ENCODE results near the gene TMEM183A.
"Not testable (repeated sequence)": the region's sequence is repeated elsewhere in the genome, so short reads cannot be mapped to it uniquely, and the experiment has no call there.

TMEM183A gene

DNA sequence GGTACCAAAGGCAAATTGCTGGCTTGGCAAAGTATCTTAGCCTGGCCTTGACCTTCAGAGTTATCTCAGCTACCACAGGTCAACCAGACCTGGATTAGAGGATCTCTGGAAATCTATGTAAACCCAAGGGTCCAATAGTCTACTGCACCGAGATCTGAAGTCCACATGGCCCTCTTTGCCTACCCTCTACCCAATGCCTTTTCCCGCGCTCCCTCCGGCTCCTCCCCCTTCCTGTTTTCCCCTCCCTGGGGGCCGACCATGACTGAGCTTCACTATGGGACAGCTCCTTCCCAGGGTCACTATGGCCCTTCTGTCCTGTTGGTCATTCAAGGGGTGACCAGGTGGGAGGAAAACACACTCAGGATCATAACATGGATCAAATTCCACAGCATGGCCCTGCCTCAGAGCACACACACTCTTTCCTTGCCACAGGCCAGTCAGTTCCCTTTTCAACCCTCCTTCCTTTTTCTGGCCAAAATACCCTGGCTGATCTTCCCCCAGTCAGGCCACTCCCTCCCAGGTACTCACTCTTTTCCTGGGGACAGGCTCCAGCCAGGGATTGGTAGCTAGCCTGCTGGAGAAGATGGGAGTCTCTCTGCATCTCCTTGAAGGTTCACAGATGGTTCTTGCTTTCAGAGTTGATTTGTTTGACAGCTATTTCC lies 19.1 kb upstream of the TMEM183A start:
- no peak for DNase-seq

DNA sequence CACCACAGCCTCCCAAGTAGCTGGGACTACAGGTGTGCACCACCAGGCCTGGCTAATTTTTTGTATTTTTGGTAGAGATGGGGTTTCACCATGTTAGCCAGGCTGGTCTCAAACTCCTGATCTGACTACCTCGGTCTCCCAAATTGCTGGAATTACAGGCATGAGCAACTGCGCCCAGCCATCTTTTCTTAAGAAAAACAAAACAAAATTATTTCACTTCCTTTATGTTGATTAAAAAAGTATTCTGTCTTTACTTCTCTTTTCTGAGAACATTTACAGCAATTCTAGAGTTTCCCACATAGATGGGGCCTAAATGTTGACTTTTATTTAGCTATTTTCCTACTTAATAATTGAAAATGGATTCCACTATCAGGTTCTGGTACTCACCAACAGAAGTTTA lies 17.3 kb upstream of the TMEM183A start:
- no peak for DNase-seq

DNA sequence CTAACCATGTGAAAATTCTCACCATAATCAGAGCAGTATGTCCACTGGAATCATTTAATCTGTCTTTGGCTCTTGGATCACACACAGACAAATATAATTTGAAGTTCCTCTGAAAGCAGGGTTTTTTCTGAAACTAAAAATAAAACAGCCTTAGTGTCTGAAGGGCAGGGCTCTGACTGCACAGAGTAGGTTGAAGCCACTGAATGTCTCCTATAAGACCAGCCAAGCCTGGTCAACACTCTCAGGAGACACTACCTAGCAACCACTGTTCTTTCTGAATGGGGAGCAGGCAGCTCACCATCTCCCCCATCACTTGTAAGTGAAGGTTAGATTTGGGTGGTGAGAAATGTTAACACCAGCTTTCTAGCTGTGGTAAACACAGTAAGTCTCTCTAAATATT lies 16.1 kb upstream of the TMEM183A start:
- DNase-seq, result no peak

DNA sequence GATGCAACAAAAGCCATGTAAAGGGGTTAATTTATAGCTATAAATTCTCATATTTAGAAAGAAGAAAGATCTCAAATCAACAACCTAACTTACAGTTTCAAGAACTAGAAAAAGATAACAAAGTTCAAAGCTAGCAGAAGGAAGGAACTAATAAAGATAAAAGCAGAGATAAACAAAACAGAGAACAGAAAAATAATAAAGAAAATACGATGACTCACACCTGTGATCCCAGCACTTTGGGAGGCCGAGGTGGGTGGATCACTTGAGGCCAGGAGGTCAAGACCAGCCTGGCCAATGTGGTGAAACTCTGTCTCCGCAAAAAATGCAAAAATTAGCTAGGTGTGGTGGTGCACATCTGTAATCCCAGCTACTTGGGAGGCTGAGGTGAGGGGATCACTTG lies 12.4 kb upstream of the TMEM183A start:
- DNase-seq, result no peak

DNA sequence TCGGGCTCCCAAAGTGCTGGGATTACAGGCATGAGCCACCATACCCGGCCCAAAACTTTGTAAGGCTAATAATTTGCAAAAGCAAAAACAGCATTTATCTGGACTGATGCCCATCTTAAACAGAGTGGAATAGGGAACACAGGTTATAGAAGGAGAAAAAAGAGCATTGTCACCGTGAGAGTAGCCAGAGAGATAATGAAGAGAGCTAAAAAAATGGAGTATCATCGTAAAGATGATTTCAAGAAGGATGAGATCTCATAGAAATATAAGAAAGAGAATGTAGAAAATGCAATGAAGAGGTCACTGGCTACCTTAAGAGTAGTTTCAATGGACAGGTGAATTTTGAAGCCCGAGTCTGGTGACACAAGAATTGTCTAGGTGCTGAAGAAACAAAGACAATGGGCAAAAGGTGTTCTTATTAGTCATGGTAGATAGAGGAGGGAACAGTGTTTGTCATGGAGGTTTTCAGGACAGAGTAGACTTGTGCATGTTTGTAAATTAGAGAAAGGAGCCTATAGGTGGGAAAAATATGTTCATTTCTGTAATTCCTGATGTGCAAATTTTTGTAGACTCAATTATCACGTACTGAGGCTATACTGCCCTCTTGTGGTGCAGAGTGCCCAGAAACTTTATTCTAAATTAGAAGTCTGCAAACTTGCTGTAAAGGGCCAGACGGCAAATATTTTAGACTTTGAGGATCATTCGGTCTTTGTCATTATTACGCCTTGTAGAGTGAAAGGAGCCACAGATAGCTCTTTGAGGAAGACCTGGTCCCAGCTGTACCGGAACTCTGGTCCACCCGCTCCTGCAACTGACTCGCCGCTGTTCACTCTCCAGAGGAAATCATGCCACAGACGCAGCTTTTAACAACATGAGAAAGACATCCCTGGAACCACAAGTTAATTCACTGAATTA lies 8.1 kb upstream of the TMEM183A start:
- DNase-seq, result peak; percentile 43

DNA sequence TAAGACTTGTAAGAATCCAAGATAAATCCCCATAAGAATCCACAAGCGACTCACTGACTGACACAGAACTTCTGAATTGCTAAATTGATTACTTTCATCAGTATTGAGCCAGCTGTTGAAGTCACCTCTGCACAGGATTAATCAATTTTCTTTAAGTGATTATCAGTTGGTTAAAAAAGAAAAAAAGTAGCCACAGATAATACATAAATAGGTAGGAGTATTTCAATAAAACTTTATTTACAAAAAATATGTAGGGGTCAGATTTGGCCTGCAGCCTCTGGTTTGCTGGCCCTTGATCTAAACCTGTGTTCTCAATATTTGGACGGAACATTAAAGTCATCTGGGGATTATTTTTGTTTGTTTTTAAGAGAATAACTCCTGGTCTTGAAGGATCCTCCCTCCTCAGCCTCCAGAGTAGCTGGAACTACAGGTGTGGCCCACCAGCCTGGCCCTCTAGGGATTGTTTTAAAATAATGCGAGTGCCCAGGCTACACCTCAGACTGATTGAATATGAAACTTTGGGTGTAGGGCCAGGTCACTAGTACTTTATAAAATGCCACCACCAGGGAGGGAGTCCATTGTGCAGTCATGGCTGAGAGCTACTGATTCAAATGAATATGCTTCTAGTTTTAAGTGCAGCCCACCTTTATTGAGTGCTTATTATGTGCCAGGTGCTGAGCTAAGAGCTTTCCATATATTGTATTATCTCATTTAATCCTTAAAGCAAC lies 6.8 kb upstream of the TMEM183A start:
- DNase-seq, result no peak

DNA sequence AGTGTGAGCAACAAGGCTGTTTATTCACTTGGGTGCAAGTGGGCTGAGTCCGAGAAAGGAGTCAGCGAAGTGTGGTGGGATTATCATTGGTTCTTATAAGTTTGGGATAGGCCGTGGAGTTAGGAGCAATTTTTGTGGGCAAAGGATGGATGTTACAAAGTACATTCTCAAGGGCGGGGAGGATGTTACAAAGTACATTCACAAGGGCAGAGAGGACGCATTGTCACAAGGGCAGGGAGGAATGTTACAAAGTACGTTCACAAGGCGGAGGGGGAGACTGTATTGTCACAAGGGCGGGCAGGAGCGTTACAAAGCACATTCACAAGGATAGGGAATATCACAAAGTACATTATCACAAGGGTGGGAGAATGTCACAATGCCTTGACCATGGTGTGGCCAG lies 5.2 kb upstream of the TMEM183A start:
- DNase-seq, result no peak

DNA sequence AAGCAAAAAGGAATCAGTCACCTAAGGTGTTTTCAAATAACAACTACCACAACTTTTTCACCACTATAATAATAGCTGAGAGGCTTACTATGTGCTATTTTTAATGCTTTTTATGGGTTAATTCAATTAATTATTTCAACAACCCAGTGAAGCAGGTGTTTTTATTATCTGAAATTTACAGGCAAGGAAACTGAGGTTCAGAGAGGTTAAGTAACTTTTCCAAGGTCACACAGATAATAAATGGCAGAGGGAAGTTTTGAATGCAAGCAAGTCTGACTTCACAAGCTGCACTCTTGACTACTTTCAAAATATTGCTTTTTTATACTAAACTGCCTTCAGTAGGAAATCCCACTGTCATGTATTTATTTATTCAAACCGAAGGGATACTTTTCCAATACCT lies 4.2 kb upstream of the TMEM183A start:
- DNase-seq, result no peak

DNA sequence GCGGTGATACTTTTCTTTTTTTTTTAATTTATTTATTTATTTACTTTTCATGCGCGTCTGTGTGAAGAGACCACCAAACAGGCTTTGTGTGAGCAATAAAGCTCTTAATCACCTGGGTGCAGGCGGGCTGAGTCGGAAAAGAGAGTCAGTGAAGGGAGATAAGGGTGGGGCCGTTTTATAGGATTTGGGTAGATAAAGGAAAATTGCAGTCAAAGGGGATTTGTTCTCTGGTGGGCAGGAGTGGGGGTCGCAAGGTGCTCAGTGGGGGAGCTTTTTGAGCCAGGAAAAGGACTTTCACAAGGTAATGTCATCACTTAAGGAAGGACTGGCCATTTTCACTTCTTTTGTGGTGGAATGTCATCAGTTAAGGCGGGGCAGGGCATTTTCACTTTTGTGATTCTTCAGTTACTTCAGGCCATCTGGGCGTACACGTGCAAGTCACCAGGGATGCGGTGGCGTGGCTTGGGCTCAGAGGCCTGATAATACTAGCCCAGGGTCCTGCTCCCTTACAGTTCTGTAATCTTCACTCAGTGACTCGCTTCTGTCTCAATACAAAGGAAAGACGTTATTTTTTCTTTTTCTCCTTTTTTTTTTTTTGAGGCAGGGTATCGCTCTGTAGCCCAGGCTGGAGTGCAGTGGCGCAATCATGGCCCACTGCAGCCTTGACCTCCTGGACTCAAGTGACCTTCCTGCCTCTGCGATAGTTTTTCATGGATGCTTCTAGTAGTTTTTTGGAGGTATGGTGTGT lies 1.6 kb upstream of the TMEM183A start:
- not testable (repeated sequence) for DNase-seq

DNA sequence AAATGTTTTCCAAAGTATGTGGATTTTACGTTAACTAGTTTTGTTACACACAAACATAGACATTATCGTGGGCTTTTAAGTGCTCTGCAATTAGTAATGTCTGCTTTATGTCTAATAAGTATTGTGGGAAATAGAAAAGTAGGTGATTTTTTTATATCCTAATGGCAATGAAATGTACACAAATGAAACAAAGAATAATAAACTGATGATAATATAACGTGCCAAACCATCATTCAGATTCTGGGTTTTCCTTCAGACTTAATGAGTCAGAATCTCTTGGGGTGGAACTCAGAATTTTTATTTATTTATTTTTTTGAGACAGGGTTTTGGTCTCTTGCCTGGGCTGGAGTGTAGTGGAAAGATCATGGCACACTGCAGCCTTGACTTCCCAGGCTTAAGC lies 2.0 kb downstream of the TMEM183A start:
- no peak for DNase-seq

DNA sequence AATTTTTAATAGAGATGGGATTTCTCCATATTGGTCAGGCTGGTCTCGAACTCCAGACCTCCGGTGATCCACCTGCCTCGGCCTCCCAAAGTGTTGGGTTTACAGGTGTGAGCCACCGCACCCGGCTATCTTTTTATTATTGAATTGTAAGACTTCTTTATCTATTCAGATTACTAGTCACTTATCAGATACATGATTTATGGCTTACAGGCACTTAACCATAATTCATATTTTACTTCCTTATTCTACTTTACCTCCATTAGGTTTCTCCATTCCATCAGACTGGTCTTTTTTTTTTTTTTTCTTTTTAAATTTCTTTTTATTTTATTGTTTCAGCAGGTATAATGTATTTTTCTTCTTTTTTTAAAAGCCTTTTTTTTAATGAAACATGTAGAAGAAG lies 4.4 kb downstream of the TMEM183A start:
- no peak for DNase-seq

DNA sequence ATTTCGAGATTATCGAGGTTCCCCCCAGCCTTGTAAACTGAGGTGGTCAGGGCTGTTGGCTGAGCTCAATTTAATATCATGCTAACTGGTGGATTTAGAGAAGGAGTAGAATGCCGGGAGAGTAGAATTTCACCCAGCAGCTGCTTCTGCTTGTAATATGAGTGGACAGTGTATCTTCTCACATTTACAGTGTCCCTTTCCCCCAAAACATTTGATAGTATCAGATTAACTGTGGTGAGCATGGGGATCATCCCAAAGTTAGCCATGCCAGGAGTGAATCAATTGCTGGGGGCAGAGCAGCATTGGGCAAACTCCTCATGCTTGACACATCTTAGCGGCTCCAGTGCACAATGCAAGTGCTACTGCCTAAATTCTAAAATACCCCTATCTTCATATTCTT lies 9.9 kb downstream of the TMEM183A start:
- no peak for DNase-seq

DNA sequence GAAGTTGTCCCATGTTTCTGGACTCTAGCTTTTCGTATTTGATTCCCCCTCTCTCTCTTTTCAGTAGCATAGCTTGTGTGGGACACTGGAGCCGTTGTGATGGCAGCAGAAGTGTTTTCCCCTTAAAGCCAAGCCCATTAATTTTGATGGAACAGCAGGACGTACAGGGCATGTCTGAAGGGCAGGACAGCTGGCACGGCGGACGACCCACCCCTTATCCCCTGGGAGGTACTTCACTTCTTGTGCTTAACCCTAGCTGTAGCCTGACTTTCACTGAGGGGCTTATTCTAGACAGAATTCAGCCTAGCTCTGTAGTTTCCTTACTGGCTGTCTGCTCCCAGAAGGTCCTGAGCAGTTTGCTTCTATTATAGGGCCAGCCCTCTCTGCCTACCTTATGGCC lies 10.5 kb downstream of the TMEM183A start:
- no peak for DNase-seq

DNA sequence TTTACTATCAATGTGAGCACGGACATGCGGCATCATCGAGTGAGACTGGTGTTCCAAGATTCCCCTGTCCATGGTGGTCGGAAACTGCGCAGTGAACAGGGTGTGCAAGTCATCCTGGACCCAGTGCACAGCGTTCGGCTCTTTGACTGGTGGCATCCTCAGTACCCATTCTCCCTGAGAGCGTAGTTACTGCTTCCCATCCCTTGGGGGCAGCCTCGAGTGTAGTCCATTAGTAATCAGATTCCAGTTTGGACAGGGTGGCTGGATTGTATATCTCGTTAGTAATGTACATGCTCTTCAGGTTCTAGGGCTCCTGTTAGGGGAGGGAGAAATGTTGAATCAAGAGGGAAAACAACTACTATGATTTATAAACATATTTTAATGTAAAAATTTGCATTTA lies 15.7 kb downstream of the TMEM183A start:
- not testable (repeated sequence) for DNase-seq

DNA sequence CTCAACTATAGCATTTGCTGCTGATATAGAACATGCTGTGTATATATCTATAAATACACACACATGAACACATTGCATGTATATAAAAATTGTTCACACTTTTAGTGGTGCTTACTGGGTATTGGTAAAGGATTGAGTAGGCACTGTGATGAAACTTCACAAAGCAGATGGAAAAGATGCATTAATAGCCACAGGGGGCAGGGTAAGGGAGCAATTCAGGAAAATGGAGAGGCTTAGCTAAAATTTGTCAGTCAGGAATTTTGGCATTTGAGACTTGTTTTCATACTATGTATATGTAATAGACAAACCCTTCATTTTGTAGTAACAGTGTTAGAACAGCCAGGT lies 18.5 kb downstream of the TMEM183A start:
- DNase-seq, result no peak

DNA sequence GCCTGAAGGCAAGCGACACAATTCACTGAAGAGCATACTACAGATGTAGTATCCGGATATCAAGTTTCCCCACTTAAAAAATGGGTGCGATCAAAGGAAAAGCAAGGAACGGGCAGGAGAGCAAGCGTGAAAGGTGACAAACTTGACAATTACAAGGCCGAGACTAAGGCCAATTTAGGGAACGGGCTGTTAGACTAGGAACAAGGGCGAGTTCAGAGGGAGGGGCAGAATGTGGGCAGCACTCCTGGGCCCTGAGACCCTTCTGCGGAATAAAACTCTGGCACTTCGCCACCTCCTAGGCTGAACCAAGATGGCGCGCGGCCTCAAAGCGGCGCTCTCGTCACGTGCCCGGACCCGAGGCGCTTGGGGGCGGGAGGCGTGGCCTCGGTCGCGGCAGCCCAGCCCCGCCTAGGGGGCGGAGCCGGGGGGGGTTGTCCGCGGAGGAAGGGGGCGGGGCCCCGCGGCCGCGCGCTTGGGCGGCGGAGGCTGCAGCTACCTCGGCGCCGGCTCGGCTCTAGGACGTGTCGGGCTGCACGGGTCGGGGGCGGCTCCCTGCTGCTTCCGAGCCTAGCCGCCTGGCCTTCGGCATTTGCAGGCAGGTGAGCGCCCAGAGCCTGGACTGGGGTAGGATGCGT lies 19.0 kb downstream of the TMEM183A start, which contains the start of gene PPFIA4:
Gene PPFIA4, plus strand, starts transcription at position 461 of the 635 bp plus-strand sequence. CDS start 12,518 bp downstream, outside the sequence.
- peak; percentile 91 for DNase-seq

DNA sequence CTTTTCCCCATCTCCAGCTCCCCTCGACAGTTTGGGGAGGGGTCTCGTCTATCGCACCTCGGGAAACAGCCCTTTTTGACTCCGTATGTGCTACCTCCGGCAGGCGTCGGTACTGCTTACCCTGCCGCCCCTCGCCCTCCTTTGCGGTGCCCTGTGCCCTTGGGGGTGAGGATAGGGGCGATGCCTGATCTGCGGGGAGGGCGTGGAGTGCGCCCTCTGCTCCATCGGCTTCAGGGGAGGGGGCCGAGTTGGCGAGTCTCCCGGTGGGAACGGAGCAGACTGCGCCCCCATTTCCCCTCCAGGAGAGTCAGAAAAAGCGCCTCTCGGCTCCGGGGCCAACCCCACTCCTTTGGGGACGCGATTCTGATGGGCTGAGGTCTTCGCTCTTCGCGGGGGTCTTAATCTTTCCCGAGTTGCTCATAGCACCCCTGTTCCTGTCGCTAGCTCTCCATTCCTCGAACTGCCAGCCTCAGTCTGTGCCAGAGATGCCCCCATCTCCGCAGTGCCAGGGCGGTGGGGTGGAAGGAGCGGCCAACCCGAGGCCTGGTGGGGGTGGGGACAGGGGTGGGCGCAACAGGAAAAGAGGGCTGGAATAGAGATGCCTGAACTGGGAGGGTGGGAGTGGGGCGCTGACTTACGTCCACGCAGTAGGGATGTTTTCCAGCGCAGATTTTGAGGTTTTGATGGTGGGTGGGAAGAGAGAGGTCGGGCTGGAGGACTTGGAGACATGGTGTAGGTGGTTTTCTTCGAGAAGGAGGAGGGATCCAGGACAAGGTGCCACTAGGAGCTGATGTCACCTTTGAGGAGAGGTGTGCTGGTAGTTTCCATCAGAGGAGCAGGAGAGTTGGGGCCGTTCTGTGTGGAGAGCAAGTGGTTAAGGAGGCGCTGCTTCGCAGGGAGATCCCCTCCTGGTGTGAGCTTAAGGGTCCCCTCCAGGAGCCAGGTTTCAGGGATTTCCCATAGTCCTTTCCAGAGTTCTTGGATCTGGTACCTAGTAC lies 19.8 kb downstream of the TMEM183A start:
- no peak for DNase-seq

DNA sequence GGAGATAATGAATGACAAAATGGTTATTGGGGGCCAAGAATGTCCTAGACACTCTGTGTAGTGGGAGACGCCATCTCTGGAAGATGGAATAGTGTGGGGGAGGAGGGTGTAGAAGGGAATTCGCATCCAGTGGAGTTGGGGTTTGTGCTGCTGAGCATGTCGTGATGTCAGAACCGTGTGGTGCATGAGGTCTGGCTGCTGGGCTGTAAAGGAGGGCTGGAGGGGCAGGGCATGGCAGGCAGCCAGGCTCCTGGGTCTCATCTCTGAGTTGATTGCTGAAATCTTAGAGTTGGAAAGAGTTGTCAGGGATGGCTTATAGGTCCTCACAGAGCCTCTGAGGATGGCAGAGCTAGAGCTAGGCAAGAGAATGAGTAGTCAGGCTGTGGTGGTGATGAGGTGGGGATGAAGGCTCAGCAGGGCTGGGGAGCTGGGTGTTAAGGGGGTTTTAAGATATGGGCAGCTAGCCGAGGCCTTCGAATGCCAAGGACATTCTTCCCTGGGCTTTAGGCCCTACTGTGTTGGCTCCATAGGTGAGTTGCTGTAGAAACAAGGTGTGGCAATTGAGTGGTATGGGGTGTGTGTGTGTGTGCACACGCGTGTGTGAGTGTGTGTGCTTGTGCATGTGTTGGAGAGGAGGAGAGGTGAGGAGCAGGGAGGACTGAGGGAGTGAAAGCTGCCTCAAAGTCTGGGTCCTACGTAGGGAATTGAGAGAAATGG lies 21.1 kb downstream of the TMEM183A start:
- DNase-seq, result no peak

DNA sequence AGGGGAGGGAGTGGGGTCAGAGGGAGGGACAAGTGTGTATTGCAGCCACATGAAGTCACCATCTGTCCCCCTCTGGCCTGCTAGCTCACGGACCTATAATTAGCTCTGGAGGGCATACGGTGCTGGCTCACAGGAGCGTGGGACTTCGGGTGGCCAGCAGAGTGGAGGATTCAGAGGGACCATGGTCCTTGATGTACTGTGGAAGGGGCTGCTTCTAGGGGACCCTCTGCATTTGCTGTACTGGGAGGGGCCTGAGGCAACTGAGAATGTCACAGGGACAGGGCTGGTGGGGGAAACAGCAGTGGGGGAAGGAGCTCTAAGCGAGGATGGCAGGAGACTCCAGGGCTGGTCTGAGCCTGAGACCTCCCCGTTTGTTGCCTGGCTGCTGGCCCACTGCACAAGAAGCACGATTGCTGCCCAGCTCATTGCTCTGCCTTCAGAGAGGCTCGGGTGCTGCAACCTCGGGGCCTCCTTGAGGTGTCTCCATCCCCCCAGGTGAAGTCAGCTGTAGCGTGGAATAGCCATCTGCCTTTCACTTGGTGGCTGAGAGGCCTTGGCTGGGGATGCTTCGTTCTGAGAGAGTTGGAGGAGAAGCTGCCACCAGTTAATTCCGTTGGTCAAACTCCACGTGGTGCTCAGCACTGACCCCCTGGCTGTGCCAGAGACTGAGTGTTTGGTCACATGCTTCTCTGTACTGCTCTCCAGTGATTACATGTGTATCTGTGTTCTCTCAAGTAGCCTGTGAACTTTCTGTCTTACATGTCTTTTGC lies 21.8 kb downstream of the TMEM183A start:
- no peak for DNase-seq

DNA sequence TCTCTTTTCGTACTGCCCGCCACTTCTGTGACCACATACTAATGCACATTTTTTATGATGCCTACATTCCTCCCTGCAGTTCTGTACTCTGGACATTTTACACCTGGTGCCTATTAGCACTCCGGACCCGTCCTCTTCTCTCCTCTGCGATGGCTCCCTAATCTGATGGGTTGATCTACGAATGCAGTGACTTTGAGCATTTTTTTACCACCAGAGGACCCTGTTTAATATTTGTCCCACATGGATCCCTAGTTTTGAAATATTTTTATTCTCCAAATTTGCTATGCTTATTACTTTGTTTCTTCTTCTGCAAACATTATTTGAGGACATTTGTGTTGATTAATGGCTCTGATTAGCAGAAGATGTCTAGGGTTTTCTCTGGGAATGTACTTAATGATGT lies 24.3 kb downstream of the TMEM183A start:
- no peak for DNase-seq
